Erythroblast (primary cell): ENCODE data around the gene RPL3.
A peak's percentile ranks its signal among the peaks of the same experiment; 100 is the strongest.

ENCODE experiments used
- DNase-seq, 2 experiments: peaks; one replicate each; lab custom pipeline; 2025; lab: John Stamatoyannopoulos, UW
- GATA1 ChIP-seq: IDR thresholded peaks from 2 replicates; pipeline ENCODE4 v1.6.1; 2011; ENCODE audit warnings: low read depth, mild to moderate bottlenecking, control low read depth, low read length, moderate library complexity
- POLR2A ChIP-seq: IDR thresholded peaks from 2 replicates; pipeline ENCODE4 v1.6.1; 2011; ENCODE audit warnings: mild to moderate bottlenecking, low read length

RPL3 gene

GRCh38 chr22:39294571-39295468, 24.6 kb downstream of the RPL3 start:
- no peak for TF ChIP-seq POLR2A
- no peak for TF ChIP-seq GATA1
- DNase-seq: no peak

DNA sequence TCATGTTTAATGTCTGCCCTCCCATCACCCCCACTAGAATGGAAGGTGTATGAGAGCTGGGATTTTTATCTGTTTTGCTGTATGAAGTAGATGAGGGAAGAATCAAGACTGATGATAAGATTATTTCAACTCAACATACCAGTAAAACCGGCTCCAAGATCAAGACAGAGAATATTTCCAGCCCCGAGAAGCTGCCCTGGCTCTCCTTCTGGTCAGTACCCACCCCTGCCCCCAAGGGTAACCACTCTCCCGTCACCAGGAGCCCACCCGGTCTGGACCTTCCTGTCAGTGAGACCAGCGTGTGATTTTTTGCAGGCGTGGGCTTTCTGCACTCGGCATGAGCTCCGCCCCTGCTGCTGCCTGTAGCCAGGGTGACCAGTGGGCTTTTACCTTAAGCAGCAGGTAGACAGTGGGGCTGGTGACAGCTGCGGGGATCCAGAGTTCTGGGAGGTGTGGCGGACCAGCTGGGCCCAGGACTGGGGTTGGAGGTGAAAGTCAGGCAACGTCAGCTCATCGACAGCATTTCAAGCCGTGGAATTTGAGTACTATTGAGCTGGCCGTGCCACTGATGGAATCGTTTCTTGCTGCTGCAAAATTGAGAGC, 25.6 kb downstream of the RPL3 start:
- no peak for DNase-seq
- TF ChIP-seq GATA1: no peak
- no peak for TF ChIP-seq POLR2A

DNA sequence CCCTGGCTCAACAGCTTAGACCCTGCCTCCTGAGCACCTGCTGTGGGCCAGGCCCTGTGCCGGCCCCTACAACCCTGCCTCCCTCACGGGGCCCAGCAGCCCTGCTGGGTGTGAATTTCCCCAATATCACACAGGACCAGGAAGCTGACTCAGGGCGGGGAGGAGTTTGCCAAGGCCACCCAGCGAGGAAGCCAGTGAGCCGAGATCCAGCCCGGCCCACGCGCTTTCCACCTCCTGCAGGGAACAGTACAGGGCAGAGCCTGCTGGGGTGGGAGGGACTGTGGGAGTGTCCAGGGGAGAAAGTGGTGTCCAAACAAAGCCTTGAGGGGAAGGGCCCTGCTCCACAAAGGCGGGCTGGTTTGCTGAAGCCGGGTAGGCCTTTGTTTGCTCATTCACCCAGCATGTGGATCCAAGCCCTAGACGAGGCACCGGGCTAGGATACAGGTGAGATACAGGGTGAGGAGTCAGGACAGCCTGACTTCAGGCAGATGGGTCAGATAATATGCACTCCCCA, 26.8 kb downstream of the RPL3 start:
- DNase-seq: peak; percentile 30 to 35
- TF ChIP-seq POLR2A: peak; percentile 22
- TF ChIP-seq GATA1: no peak

DNA sequence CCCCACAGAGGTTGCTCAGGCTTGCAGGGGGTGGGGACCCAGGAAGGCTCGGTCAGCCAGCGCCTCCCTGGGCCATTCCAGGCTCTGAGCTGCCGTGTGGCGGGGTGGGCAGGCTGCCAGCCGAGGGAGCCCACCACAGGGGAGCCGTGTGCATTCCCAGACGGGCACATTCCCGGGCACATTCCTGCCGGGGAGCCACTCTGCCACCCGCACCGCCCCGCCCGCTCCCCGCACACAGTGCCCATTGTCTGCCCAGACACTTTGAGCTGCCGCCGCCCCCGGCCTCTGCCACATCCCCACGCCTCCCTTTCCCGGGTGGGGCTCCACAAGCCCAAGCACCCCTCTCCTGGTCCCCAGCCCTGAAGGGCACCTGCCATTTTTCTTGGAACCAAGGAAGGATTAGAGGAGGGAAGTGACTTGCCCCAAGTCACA, 27.4 kb downstream of the RPL3 start:
- no peak for DNase-seq
- TF ChIP-seq GATA1 (no peak), POLR2A (no peak)

DNA sequence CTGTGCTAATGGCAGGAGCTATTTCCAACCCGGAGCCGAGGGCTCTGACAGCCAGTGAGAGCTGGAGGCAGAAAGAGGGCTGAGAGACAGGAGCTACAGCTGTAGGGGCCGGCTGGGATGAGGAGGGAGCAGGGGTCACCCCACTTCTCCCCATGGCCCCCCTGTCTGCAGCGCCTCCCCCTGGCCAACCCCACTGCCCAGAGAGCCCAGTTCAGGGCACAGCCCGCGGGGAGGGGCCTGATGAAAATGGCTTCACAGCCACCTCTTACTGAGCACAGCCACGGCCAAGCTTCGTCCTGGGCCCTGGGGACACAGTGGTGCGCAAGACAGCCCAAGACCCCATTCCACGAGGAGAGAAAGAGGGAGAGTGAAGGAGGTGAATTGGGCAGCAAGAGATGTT, 27.9 kb downstream of the RPL3 start:
- no peak for TF ChIP-seq POLR2A
- TF ChIP-seq GATA1: no peak
- DNase-seq: no peak

DNA sequence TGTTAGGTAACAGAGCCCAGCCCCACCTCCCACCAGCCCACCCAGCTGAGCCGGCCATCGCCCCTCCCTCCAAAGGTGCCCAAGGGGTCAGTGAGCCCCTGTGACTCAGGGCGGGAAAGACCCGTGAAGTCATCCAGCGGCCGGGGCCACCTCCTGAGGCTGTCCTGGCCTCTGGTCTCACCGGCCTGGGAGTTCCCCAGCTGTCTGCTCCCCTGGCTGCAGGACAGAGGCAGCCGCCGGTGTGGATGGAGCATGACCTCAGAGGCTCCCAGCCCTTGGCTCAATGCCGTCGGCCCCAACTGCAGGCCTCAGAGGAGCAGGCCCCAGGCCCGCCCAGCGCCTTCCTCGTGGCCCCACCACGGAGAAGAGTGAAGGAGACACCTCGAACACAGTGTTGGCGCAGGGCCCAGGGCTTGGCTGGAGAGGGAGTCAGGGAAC, 28.7 kb downstream of the RPL3 start:
- no peak for TF ChIP-seq POLR2A
- no peak for TF ChIP-seq GATA1
- DNase-seq: no peak

DNA sequence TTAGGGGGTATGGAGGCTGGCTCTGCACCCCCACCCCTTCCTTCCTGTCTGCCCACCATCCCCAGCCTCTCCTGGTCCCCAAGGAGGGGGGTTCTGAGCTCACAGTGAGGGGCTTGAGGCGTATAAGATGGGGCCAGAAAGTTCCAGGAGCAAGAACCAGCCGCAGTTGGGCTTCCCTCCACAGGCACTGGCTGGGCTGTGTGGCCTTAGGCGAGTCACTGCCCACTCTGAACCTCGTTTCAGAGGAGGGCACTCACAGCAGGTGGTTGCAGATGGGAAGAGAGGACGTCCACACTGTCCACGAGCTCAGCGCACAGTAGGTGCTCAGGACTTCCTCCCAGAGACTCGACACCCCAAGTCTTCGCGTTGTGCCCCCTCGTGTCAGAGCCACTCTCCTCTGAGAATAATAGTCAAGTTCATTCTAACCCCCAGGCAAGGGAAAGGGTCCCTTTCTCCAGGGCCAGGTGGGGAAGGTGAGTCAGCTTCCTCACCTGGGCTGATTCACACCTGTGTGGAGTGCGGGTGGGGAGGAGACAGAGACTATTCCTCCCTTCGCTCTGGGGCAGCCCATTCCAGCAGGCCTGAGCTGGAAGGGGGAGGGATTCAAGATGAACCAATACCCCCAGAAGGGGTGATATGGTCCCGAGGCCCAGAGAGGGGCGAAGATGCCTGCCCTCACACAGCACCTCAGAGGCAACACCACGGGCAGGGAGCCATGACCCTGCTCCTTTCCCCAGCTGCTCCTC, 29.3 kb downstream of the RPL3 start:
- no peak for TF ChIP-seq POLR2A
- TF ChIP-seq GATA1: no peak
- DNase-seq: no peak

DNA sequence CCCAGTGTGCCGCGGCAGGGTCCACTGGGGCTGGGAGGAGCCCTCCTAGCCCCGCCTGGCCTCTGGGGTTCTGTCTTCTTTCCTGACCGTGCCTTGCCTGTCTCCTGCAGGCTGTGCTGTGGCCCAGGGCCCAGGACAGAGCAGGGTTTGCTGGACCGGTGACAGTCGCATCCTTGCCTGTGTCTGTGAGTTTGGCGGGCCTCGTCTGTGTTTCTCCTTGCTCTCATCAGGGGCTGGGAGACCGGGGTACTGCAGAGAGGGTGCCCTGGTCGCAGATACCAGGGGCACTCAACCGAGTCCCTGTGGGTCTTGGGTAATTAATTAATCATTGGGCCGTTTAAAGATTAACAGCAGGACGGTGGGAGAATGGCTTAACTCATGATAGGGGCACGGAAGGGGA, 29.9 kb downstream of the RPL3 start:
- no peak for DNase-seq
- TF ChIP-seq POLR2A (no peak), GATA1 (no peak)

DNA sequence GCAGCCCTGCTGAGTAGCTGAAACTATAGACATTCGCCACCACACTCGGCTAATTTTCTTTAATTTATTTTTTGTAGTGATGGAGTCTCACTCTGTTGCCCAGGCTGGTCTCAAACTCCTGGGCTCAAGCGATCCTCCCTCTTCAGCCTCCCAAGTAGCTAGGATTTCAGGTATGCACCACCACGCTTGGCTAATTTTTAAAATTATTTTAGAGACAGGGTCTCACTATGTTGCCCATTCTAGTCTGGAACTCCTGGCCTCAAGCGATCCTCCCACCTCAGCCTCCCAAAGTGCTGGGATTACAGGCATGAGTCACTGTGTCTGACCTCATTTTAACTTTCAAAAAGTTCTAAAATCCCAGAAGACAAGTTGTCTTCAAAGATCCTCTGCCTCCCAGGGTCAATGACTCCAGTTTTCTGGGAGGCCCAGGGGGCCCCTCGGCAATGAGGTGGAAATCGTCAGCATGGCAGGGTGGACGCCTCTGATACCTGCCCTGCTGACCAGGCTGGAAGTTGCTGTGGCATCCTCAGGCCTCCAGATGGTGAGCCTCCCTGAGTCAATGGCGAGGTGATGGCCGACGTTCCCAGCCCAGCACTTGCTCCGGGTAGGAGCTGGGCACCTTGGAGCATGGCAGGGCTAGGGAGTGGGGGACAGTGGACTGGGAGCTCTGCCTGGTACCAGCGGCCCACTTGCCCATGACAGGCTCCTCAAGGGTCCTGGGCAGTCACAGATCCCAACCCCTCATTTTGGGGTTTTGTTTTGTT, 31.1 kb downstream of the RPL3 start:
- no peak for DNase-seq
- no peak for TF ChIP-seq GATA1

DNA sequence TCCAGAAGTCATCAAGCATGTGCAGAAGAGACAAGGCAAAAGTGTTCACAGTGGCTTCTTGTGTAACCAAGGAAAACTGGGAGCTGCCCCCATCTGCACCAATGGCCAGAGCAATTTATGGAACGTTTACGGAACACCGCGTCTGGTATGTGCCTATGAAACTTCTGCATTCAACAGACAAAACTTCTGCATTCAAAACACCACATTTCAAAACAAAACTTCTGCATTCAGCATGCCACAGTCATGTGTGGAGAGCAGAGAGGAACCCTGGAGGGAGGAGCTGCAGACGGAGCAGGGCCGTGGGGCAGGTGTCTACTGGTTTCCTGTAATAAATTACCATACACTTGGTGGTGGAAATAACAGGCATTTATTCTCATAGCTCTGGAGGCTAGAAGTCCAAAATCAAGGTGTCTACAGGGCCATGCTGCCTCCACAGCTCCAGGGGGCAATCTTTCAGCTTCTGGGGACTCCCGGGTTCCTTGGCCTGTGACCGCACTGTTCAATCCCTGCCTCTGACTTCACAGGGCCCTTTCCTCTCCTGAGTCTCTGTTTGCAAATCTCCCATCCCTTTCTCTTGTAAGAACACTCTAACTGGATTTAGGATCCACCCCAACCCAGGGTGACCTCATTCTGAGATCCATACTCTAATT, 32.2 kb downstream of the RPL3 start:
- TF ChIP-seq GATA1: no peak
- TF ChIP-seq POLR2A: no peak
- DNase-seq: no peak

DNA sequence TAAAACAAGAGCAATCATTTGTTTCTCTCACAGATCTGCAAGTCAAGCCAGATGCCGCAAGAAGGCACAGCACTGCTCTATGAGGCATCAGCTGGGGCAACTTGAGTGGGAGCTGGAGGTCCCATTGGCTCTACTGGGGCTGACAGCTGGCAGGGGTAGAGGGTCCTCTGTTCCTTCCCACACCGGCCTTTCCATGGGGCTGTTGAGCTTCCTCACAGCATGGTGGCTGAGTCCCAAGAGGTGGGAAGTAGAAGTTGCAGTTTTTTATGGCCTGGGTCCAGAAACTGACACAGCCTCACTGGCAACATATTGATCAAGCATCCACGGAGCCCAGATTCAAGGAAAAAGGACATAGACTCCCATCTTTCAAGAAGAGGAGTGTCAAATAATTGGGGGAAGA, 34.4 kb downstream of the RPL3 start:
- no peak for DNase-seq
- TF ChIP-seq POLR2A: no peak
- no peak for TF ChIP-seq GATA1

DNA sequence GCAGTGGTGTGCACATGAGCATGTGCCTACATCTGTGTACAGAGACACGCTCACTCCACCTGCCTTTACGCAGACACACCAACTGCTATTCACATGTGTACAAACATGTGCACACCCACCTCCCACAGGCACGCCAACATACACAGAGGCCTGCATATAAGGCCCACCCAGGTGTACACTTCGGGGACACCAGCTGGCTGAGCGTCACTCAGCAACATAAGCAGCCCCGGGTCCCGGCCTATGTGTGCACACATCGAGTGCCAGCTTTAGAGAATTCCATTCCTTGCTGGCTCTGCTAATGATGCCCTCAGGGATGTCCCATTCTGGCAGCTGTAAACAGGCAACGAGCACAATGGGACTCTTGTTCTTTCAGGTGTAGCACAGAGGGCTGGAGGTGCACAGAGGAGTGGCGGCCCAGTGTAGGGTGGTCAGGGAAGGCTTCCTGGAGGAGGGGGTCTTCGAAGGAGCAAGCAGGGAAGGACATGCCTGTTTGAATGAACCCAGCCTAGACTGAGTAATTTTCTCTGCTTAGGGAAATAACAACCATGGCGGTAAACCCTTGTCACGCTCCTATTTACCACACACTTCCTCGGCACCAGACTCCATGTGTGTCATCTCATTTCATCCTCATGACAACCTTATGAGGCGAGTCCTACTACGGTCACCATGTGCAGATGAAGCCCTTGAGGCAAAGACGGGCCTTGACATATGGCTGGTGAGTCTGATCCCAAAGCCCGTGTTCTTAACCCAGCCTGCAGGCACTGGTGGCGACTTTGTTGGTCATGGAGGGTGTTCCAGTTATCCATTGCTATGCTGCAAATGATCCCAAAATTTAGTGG, 35.1 kb downstream of the RPL3 start:
- DNase-seq: no peak
- TF ChIP-seq GATA1 (no peak), POLR2A (no peak)
